SIG-M5 treated with dmso at 0.1 percent for 504 hours (cell line): ENCODE results near the gene GIGYF1.

Experiments
- DNase-seq: peaks from one replicate; lab custom pipeline; 2025; ENCODE audit not compliant: unreplicated experiment; lab: John Stamatoyannopoulos, UW

The GIGYF1 gene

DNA sequence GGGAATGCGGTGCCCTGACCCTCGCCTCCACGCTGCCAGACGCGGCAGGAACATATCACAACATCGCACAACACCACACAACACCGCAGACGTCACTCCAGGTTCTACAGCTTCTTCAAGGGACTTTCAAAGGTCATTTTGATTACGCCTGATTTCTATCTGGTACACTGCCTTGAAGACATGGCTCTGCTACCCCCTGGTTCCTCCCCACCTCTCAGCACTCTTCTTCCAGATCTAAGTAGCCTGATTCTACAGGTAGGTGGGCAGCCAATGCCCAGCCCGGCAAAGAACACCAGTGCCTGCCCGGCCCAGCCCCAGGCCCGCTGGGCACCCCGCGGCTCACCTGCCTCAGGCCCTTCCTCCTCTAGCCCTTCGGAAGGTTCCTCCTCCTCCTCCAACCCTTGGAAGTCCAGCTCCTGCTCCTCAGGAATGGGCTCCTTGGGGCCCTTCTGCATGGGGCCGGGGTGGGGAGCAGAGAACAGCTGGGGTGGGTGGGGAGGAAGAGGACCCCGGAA is 8.4 kb downstream of the GIGYF1 start:
- no peak for DNase-seq

DNA sequence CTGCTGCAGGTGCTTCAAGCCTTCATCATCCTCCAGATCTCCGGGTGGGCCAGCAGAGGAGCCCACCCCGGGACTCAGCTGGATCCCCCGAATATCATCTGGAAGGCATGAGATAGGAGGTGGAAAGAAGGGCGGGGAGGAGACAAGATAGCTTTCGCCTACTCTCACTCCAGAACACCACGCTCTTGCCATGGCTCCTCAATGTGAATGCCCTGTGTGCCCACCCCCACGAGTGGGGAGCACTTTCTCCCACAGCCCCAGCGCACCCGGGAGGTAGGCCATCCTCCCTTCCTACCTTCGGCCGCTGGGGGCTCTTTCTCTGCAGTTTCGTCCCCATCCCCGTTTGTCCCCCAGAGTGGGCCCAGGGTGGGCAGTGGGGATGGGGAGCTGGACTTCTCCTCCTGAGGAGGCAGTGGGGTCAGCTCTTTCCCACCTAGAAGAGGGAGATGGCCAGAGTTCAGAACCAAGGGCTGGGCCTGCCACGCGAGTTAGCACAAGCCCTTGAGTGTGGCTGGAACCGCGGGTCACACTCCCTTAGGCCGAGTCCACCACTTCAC is 8.9 kb downstream of the GIGYF1 start:
- DNase-seq: no peak

DNA sequence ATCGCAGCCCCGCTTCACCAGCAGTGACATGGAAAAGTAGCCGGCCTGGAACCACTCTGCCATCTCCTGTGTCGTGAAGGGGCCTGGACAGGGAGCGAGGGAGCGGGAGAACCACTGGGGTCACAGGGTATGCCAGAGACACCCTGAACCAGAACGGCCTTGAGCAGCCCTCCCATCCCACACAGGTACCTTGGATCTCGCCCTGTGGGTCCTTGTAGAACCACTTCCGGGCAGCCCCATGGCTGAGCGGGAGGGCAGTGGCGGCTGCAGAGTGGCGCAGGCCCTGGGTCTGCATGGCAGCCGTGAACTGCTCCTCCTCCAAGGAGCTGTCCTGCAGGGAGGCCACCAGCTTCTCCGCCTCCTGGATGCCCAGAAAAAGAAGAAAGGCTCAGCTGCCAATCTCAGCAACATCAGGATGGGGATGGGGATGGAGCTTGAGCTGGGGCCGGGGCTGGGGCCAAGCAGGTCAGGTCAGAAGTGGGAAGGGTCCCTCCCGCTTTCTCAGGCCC is 9.5 kb downstream of the GIGYF1 start:
- no peak for DNase-seq

DNA sequence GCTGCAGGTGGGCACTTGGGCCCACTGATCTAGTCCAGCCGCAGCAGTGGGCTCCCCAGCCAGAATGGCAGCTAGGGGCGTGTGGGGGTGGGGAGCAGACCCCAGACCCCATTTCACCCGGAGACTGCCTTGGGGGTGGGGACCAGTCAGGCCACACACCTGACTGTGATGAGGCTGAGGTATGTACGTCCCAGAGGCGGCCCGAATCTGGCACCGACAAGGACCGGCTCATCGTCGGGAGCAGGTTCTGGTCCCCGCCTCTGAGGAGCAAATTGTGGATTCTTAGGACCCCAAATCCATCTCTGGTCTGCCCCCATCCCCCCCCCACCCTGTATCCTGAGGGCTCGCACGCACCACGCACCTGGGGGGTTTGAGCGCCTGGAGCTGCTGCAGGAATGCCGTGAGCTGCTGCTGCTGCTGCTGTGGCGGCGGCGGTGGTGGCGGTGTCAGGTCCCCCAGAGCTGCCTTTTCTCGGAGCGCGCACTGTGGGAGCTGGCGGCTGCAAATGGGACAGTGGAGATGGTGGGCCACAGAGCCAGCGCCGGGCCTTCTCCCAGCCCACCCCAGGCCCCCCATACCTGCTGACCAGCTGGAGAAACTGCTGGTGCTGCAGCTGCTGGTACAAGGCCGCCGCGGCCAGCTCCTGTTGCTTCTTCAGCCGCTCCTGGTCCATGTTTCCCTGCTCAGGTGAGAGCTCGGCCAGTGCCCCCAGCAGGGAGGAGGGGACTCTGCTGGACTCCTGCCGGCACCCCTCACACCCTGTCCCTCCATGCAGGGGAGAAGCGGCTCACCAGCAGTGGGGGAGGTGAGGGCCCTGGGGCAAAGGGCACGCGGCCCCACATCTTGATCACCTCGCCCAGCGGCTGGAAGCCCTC is 10.2 kb downstream of the GIGYF1 start:
- DNase-seq: no peak

DNA sequence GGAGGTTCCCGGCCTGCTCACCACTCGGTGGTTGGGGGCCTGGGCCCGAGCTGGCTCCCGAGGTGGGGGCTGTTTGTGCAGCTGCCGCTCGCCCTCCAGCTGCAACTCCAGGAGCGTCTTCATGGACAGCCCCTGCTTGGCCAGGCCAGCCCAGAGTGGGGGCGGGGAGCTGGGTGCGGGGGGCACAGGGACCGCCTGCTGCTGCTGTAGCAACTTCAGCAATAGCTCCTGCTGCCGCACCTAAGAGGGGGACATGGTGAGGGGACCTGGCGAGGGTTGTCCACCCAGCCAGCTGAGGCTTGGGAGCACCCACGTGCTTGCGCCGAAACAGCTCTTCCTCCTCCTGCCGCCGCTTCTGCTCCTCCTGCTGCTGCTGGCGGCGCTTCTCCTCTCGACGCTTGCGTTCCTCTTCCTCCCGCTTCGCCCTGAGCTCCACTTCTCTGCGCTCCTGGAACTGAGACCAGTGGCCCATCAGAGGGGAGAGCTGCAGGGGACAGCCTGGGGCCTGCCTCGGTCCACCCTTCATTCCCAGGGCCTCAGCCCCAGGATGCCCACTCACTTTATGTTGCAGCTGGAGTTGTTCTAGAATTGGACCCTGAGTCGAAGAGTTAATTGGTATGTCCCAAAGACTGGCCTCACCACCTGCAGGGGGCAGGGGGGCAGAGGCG is 10.9 kb downstream of the GIGYF1 start:
- DNase-seq: no peak

DNA sequence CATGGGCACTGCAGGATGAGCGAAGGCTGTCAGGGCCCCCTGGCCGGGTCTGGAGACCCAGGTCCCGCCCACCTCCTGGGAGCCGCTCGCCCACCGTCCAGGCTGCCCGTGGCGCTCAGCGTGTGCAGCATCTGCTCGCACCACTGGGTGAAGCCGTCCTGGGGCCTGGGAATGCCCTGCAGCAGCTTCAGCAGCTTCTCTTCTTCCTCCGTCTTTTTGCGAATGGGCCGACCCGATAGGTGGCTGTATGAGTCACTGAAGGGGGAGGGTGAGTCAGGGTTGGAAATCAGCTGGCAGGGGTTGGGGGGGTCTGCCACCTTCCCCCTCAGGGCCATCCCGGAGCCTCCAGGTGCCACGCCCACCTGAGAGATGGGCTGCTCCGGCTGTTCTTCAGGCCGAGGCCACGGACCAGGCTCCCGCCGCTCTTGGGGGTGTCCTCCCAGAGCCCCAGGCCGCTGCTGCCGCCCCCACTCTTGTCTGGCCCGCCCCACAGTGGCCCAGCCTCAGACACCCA is 11.8 kb downstream of the GIGYF1 start:
- DNase-seq: no peak

DNA sequence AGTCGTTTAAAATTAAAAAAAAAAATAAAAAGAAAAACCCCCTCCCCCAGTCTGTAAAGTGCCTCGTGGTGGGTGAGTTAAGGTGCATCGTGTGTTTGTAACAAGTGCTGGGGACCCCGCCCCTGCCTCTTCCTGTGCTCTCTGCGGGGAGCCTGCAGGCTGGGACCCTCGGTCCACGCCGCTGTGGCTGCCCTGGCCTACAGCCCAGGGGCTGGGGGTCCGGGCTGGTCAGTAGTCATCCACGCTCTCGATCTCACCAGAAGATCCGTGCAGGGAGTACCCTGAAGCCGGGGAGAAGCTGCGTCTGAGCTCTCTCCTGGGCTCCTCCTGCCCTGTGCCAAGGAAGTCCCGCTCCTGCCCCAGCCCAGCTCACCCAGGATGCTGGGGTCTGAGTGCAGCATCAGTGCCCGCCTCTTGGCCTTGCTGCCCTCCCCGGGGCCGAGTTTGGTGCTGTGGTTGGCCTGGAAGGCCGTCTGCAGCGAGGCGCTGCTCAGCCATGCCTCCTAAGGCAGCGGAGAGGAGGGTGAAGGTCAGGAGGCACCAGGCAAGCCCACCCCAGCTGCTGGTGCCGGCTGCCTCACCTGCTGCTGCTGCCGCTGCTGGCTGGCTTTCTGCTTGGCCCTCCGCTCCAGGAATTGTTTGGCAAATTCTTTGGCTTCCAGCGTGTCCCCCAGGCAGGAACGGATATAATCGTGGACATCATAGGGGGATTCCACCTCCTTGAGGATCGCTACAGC is 12.4 kb downstream of the GIGYF1 start:
- DNase-seq: no peak

DNA sequence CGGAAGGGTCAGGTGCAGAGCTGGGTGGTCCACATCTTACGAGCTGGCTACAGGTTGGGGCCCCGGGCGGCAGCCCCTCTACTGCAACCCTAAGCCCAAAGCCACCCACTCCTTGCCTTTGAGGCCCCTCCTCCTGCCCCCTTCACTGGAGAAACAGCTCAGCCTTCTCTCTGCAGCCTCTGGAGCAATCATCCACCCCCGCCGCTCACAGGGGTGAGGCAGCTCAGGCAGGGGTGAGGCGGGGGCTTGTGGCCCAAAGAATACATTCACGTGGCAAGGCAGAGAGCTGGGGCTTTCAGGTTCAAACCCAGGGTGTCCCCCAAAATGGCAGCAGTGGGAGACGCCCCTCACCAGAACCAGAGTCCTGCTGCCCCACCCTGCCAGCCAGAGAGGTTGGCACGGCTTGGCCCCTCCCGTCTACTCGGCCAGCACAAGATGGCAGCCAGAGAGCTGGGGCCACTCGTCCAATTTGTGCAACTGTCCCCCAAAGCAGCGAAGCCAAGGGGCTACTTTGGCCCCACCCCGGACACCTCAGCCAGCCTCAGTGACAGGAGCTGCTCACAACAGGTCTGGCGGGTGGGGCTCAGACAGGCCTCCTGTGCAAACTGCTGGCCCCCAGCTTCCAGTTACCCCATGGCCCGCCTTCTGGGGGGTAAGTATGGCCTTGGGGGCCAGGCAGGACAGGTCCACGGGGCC is 13.3 kb downstream of the GIGYF1 start:
- DNase-seq: no peak

DNA sequence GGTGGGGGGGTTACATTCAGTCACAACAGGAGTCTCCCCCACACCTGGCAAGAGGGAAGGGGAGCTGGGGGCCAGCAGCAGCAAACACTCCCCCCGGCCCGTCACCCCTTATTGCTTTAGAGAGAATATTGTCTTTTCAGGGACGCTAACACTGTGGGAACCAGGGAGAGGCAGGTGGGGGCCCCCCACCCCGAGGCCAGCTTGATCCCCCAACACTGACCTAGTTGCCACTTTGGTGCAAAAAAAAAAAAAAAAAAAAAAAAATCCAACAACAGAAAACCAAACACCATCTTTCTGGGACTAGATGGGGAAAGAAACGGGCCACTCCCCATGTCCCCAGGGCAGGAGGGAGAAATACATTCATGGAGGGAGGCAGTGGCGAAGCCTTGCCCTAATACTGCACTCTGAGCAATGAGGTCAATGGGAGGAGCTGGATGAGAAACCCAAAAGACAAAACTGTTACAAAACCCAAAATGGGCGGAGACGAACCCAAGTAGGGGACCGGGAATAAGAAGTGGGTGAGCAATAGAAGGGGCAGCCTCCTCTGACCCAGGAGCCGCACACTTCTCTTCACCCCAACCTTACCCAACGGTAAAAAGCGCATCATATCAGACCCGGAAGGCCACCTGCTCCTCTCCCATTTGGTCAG is 14.0 kb downstream of the GIGYF1 start:
- peak; percentile 55 for DNase-seq

DNA sequence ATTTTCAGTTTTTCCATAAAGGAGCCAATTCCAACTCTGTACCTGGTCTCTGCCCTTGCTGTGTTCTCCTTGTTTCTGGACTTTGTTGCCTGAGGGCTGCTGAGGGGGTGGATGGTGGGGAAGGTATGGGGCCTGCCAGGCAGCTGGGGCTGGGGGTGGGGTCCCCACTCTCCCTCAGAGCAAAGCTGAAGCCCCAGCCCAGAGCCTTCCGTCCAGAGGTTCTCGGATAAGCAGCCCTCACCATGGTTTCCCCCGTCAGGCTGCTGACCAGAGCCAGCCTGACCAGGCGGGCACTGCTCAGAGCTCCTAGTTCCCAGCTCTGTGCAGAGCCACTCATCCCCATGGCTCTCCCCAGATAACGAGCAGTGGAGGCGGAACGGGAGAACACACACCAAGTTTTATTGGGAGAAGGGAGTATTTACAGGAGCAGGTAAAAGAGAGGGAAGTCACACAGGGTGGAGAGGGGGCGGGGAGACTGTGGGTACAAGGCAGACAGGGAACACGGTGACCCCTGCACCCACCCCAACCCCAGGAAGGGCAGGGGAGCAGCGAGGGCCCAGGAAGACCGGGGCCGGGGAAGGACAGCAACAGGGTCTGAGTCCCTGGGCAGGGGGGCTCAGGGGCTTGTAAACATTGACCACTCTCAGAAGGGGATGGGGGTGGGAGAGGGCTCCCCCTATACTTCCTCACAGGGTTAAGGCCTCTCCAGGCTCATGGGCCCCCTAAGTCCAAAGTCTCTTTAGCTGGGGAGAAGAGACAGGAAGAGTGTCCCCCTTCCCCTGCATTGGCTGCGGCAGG is 14.7 kb downstream of the GIGYF1 start:
- no peak for DNase-seq

DNA sequence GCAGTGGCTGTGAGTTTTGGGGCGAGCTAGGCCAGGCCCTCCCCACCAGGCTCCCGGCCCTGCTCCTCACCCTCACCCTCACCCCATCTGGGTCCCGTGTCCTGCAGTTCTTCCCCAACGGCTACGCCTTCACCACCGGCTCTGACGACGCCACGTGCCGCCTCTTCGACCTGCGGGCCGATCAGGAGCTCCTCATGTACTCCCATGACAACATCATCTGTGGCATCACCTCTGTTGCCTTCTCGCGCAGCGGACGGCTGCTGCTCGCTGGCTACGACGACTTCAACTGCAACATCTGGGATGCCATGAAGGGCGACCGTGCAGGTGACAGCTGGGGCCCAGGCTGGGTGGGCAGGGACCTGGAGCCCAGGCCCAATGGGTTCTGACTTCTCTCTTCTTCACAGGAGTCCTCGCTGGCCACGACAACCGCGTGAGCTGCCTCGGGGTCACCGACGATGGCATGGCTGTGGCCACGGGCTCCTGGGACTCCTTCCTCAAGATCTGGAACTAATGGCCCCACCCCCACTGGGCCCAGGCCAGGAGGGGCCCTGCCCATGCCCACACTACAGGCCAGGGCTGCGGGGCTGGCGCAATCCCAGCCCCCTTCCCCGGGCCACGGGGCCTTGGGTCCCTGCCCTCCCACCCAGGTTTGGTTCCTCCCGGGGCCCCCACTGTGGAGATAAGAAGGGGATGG is 15.6 kb downstream of the GIGYF1 start:
- no peak for DNase-seq

DNA sequence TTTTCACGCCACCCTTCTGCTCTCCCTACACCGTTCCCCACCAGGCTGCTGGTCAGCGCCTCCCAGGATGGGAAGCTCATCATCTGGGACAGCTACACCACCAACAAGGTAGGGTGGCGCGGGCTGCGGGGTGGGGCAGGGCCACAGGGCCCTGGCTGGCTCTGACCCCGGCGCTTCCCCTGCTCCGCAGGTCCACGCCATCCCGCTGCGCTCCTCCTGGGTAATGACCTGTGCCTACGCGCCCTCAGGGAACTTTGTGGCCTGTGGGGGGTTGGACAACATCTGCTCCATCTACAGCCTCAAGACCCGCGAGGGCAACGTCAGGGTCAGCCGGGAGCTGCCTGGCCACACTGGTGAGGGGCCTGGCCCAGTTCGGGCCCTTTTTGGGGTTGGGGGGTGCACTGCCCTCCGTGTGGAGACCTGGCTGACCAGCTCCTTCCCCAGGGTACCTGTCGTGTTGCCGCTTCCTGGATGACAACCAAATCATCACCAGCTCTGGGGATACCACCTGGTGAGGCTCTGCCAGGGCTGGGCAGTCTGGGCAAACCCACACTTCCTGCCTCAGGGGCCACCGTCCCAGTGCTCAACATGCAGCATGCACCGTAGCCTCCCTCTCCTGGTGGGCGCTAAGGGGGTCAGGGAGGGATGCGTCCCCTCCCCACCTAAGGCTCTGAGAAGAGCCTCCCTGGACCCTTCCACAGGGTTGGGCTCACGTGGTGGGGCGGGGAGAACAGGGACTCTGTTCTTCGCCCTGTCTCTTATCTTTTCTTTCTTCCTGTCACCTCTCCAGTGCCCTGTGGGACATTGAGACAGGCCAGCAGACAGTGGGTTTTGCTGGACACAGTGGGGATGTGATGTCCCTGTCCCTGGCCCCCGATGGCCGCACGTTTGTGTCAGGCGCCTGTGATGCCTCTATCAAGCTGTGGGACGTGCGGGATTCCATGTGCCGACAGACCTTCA is 16.5 kb downstream of the GIGYF1 start:
- no peak for DNase-seq

DNA sequence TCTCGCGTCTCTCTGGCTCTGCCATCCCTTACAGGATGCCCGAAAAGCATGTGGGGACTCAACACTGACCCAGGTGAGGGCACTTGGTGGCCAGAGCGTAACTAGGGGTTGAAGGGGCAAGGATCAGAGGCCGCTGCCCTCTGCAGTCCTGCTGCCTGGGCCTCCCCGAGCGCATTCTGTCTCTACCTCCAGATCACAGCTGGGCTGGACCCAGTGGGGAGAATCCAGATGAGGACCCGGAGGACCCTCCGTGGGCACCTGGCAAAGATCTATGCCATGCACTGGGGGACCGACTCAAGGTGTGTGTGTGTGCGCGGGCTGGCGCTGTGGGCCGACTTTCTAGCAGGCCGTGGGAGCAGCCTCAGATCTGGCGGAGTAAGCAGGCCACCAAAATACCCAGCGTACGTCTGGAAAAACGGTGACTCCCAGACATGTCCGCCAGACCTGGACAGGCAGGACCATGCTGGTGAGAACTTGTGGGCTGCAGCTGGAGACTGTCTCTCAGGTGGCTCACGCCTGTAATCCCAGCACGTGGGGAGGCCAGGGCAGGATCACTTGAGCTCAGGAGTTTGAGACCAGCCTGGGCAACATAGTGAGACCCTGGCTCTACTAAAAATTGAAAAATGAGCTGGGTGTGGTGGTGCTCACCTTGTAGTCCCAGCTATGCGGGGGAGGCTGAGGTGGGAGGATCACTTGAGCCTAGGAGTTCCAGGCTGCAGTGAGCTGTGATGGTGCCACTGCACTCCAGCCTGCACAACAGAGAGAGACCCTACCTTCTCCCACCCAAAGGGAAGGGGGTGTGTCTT is 17.3 kb downstream of the GIGYF1 start:
- no peak for DNase-seq

DNA sequence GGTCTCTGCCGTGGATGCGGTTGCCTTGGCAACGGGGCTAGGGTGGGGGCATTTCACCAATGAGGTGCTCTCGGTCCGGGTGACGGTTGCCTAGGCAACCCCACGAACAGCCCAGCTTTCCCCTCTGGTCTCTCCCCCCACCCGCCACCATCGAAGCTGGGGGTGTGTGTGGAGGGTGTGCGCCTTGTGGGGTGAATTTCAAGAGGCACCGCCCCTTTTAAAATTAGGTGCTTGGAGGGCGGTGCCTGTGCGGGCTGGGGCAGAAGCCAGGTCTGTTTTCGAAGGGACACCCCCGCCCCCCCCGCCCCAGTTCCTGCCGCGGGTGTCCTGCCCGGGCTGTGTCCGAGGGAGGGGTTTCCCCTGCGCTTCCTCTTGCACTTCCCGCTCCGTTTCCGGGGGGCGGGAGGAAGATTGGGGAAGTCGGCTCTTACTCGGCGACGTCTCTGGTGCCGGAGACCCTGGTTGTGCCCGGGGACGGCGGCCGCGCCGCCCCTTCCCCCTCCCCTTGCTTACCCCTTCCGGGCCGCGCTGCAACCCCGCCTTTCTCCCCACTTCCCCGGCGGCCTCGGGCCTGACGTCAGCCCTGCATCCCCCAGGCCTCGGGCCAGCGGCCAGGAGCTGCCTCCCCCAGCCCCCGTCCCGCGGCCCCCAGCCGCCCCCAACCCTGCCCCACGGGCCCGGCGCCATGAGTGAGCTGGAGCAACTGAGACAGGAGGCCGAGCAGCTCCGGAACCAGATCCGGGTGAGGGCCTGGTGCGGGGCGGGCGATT is 18.3 kb downstream of the GIGYF1 start:
- DNase-seq: peak; percentile 82

DNA sequence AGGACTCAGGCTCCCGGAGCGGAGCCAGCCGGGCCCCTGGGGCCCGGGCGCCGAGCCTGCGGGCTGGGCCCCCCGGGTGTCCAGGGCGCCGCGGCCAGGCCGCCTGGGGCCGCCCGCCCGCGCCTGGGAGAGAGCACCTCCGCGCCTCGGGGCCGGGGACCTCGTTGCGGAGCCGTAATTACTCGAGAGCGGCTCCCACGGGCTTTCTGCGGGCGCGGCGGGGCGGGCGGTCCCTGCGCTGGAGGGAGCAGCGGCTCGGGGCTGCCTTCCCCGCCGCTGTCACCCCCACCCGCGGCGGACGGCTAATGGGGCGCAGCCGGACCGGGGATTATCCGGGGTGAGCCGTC is 19.0 kb downstream of the GIGYF1 start:
- no peak for DNase-seq
